NB4 (cell line): ENCODE measurements around the gene MALSU1.

Experiments used
- CTCF ChIP-seq: IDR thresholded peaks from one replicate; pipeline ENCODE4 v1.5.1; 2012; ENCODE audit warnings: low read depth, low read length
- MAX ChIP-seq: IDR thresholded peaks from 2 replicates; pipeline ENCODE4 v1.6.1; 2011; ENCODE audit warnings: low read depth, low read length
- POLR2A ChIP-seq: IDR thresholded peaks from 2 replicates; pipeline ENCODE4 v1.6.1; 2011; ENCODE audit warnings: mild to moderate bottlenecking; ENCODE audit not compliant: insufficient read length; ENCODE audit errors: extremely low read depth

GRCh38 chr7:23249486-23249885, 49.7 kb upstream of the MALSU1 start:
- TF ChIP-seq CTCF (no peak), POLR2A (no peak), MAX (no peak)
